PFSK-1 (cell line): ENCODE results near the gene FANCG.
A peak's percentile ranks its signal among the peaks of the same experiment; 100 is the strongest.

Source experiments
- FOXP2 ChIP-seq: optimal IDR thresholded peaks from 2 replicates; pipeline ENCODE3; 2011; ENCODE audit warnings: borderline replicate concordance, control low read depth, inconsistent platforms; ENCODE audit not compliant: insufficient read depth; ENCODE audit errors: extremely low read length, extremely low read depth
- POLR2AphosphoS5 ChIP-seq: IDR thresholded peaks from 2 replicates; pipeline ENCODE4 v1.6.1; 2012; ENCODE audit warnings: low read depth, mild to moderate bottlenecking, control low read depth, low read length, moderate library complexity
- SIN3A ChIP-seq: IDR thresholded peaks from 2 replicates; pipeline ENCODE4 v1.6.1; 2012; ENCODE audit warnings: mild to moderate bottlenecking, low read length, moderate library complexity, borderline replicate concordance; ENCODE audit not compliant: insufficient read depth
- TAF1 ChIP-seq: IDR thresholded peaks from 2 replicates; pipeline ENCODE4 v1.6.1; 2012; ENCODE audit warnings: low read length, control low read depth, borderline replicate concordance; ENCODE audit not compliant: insufficient read depth
- TF ChIP-seq, protein P1 (sequence below), 2 experiments: IDR thresholded peaks; 2 replicates each; pipeline versions ENCODE4 v1.6.1 to v1.8.0; 2011 to 2012; ENCODE audit warnings: low read depth in 2 of 2, low read length in 2 of 2, control low read depth in 1 of 2, inconsistent platforms in 1 of 2, mild to moderate bottlenecking in 1 of 2, moderate library complexity in 1 of 2; ENCODE audit not compliant: insufficient read depth in 1 of 2

Gene FANCG

DNA sequence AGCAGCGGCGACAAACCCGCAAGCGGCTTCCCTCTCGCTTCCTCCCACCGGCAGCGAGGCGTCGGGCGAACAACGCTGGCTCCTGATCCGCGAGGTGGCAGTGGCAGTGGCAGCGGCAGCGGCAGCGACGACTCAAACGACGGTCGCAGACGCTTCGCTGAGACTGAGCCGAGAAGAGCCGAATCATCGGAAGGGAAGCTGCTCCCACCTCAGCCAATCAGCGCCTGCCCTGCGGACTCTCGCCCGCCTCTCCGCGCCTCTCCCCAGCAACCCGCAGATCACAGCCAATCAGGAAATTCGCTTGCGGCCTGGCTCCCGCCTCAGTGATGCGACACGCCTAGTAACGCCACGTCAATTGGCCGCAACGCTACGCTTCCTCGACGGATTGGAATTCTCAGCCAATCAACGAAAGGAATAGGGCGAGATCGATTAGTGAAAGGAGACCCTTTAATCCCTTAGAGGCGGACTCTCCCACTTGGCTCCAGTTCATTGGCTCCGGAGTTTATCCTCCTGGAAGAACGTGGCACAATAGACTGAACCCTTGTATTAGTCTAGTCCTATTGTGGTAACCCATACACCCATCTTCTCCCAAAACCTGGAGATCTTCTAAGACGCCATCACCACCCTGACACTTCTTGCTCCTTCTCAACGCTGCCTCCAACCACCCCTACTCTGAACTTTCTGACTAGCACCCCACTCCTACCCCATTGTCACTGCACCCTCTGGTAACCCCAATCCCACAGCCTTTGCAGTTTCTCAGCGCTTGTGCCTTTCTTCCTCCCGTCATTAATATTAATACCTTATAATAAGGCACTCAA, 7.1 kb downstream of the FANCG start, which contains the start of gene VCP:
Gene VCP (minus strand): TSS at position 165 of the 818 bp plus-strand sequence. CDS start 272 bp downstream, outside the sequence.
- TF ChIP-seq POLR2AphosphoS5 = peak; percentile 85
- TF ChIP-seq, protein P1, sequence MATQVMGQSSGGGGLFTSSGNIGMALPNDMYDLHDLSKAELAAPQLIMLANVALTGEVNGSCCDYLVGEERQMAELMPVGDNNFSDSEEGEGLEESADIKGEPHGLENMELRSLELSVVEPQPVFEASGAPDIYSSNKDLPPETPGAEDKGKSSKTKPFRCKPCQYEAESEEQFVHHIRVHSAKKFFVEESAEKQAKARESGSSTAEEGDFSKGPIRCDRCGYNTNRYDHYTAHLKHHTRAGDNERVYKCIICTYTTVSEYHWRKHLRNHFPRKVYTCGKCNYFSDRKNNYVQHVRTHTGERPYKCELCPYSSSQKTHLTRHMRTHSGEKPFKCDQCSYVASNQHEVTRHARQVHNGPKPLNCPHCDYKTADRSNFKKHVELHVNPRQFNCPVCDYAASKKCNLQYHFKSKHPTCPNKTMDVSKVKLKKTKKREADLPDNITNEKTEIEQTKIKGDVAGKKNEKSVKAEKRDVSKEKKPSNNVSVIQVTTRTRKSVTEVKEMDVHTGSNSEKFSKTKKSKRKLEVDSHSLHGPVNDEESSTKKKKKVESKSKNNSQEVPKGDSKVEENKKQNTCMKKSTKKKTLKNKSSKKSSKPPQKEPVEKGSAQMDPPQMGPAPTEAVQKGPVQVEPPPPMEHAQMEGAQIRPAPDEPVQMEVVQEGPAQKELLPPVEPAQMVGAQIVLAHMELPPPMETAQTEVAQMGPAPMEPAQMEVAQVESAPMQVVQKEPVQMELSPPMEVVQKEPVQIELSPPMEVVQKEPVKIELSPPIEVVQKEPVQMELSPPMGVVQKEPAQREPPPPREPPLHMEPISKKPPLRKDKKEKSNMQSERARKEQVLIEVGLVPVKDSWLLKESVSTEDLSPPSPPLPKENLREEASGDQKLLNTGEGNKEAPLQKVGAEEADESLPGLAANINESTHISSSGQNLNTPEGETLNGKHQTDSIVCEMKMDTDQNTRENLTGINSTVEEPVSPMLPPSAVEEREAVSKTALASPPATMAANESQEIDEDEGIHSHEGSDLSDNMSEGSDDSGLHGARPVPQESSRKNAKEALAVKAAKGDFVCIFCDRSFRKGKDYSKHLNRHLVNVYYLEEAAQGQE (IDR thresholded peaks at IDR 0.05; ENCODE audit: insufficient read depth in 1 of 2, low read depth in 2 of 2, low read length in 2 of 2) = no peak
- TF ChIP-seq TAF1 = no peak; the same call in none of the 2 replicates

DNA sequence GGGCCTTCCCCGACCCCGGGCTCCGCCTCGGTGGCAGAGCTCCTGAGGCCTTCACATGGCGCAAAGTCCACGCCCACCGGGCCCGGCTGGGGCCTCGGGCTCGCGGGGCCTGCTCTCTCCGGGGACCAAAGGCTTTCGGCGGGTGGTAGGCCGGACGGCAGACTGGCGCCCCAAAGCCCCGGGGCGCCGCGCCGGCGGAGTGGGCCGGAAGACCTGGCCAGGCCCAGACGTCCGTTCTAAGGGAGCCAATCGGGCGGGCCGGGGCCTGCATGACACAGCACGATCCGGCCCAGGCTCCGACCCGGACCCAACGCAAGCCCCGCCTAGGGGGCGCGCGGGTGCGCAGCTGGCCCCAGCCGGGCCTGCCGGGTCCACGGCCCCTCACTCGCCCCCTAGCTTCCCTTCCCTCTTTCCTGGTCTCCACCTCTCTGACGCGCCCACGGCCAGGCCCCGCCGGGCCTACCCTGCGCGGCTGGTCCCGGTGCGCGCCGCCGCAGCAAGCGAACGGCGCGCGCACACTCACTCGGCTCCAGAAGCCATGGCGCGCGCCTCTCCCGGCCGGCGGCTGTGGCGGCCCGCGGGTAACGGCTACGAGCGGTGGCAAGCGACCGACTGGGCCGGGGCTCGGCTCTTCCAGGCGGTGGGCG, 7.8 kb downstream of the FANCG start:
- TF ChIP-seq POLR2AphosphoS5 = 0 out of 2 replicates have a peak, but pooled peaks have one; percentile 31
- TF ChIP-seq, protein P1 (IDR thresholded peaks at IDR 0.05; ENCODE audit: insufficient read depth in 1 of 2, low read depth in 2 of 2, low read length in 2 of 2) = no peak
- TF ChIP-seq TAF1 = peak; percentile 36; the same call in 1 of the 2 replicates

DNA sequence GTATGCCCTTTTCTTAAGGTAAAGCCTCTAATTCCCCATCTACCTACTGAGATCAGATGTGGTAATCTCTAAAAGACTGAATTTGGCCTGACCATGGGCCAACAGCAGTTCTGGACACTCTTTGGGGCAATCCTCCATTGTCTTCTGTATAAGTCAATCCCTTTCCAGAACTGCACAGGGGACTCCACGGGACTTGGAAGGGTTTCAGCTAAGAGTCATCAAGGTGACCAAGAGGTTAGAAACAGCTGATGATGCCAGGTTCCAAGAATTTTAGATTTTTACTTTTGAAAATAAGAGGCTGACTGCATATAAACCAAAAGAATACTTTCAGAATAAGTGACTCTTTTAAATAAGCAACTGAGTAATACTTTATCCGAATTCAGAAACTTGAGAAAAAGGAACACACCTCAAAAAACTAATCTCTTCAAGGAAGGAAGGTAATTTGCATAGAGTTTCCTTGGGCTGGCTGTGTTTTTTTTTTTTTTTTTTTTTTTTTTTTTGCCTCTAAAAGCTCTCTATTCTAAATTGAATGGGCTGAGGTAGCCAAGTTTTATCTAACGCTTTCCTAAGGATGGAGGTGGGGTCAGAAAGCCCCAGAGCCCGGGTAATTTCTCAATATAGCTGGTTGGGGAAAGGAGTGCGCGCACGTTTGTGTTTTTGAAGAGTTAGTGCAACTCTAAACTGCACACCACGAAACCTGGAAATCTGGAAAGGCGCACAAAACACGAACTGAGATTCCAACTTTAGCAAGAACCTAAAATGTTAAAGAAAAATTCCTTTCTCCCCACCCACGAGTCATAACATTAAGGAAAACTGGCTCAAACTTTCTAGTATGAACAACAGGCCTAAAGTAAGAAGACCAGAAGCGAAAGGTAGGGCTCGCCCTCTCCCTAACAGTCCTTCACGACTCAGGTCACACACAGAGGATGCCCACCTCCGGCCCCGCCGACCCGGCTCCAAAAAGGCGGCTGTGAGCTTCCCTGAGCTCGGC, 8.6 kb downstream of the FANCG start:
- TF ChIP-seq POLR2AphosphoS5 (no peak), SIN3A (no peak), TAF1 (no peak), FOXP2 (no peak)
- TF ChIP-seq, protein P1 (IDR thresholded peaks at IDR 0.05; ENCODE audit: insufficient read depth in 1 of 2, low read depth in 2 of 2, low read length in 2 of 2) = no peak

DNA sequence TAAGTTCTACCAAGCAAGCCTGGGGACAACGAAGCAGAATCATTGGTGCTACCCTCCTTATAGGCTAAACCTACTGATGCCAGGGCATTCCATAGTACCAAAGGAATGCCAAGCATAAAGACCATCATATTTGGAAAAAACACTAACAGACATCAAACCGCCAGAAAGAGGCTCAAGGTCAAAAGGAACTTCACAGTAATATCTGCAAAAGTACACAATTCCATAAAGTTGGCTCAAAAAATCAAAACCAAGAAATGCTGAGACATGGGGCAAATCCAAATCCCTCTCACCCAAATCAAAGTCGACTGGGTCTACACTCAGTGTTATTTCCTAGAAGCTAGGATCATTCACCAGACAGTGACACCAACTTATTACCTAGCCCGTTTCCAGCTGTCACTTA, 10.7 kb downstream of the FANCG start:
- TF ChIP-seq SIN3A = no peak
- no peak for TF ChIP-seq POLR2AphosphoS5
- TF ChIP-seq, protein P1 (IDR thresholded peaks at IDR 0.05; ENCODE audit: insufficient read depth in 1 of 2, low read depth in 2 of 2, low read length in 2 of 2) = no peak
- TF ChIP-seq TAF1 = no peak
- no peak for TF ChIP-seq FOXP2
